Stimulated activated CD4-positive, alpha-beta T cell treated with anti-CD3 and anti-CD28 coated beads, Interleukin-4, amount 100 ng/mL, for 4 hours (primary cell): Measurements from ENCODE around the gene NTNG1.

Experiments
- DNase-seq, 2 experiments: peaks; one replicate each; pipeline ENCODE4 v3.0.0-alpha.2; 2020

The NTNG1 gene

GRCh38 chr1:107525145-107525544 lies 384.3 kb downstream of the NTNG1 start:
- DNase-seq, result no peak

DNA sequence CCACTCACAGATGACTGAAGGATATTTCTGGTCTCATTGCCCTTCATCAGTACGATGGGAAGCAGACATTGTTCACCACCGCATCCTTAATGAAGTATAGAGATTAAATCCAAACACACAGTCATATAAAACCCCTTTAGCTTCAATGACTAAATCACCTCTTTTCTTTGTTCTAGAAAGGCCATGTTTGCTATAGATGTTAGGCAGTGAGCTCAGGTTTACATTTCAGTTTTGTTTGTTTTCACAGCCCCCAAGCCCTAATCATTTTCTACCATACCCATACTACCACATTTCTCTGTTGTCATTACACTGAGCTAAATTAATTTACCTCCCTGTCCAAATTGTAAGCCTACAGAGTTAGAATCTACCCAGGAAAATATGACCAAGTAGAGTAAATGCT lies 385.1 kb downstream of the NTNG1 start:
- no peak for DNase-seq

GRCh38 chr1:107526524-107527198 lies 385.8 kb downstream of the NTNG1 start:
- no peak for DNase-seq

GRCh38 chr1:107529511-107530149 lies 388.8 kb downstream of the NTNG1 start:
- DNase-seq, result no peak

GRCh38 chr1:107530543-107530942 lies 389.7 kb downstream of the NTNG1 start:
- DNase-seq, result no peak

DNA sequence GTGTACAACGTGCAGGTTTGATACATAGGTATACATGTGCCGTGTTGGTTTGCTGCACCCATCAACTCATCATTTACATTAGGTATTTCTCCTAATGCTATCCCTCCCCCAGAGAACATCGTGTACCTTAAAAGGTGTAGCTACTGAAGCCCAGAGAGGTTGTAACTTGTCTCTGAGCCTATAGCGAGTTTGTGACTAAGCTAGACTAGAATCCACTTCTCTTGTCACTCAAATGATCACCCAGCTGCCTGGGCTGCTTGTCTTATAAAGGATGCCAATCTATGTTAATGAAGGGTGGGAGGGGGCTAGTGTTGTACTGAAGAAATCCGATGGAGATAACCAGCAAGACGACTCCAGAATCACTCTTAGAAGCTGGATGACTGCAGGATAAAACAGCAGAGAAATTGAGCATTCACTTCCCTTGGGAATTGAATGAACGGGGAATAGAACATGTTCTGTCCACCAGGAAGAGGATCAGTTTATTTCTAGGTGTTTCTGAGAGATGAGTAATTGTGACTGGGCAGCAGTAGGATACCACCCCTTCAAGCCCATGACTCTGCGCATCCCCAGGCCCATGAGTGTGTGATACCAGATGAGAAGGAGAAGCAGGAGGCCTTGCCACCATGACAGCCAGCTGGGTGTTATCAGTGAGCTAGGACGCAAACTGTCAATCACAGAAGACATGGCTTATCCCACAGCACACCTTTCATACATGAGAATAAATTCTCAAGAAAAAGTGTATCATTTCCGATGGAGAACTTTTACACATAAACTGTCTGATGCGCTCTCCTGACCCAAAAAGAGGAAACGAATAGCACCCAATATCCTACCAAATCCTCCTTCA lies 390.4 kb downstream of the NTNG1 start:
- no peak for DNase-seq

DNA sequence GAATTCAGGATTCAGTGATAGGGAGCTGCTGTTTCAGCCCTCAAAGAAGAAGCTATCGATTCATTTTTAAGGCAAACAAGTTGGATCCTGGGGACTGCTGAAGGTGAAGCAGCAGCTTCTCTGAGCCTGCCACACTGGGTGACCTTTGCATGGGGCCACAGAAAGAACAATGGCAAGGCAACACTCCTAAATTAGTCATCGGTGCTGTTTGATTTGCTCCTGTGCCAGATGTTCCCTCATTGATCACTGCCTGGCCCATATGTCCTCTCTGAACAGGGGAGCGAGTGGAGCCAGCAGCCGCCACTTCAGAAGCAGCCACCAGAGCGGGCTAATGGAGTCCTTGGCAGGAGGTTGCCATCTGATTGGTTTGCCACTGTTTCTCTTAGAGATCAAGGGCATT lies 391.5 kb downstream of the NTNG1 start:
- no peak for DNase-seq
